Activated CD8-positive, alpha-beta memory T cell treated with anti-CD3 and anti-CD28 coated beads, Interleukin-2, amount 50 U/mL, for 1 hour (primary cell): ENCODE results near the gene PPP1R12C.
"Not testable (repeated sequence)": the region's sequence is repeated elsewhere in the genome, so short reads cannot be mapped to it uniquely, and the experiment has no call there.

Experiments
- DNase-seq: peaks from one replicate; pipeline ENCODE4 v3.0.0-alpha.2; 2020; ENCODE audit errors: extremely low read depth

The PPP1R12C gene

GRCh38 chr19:55116859-55117662, at the start of gene PPP1R12C:
Gene PPP1R12C (minus strand): TSS chr19:55117637. CDS start chr19:55117543, 94 bp downstream.
- DNase-seq: no peak

GRCh38 chr19:55166530-55167268, 49.3 kb upstream of the PPP1R12C start, which contains the start of gene DNAAF3:
Gene DNAAF3 (minus strand): TSS chr19:55166613. CDS start chr19:55166413, 200 bp downstream.
- DNase-seq: no peak

GRCh38 chr19:55165952-55166529, 48.6 kb upstream of the PPP1R12C start:
- DNase-seq: no peak

DNA sequence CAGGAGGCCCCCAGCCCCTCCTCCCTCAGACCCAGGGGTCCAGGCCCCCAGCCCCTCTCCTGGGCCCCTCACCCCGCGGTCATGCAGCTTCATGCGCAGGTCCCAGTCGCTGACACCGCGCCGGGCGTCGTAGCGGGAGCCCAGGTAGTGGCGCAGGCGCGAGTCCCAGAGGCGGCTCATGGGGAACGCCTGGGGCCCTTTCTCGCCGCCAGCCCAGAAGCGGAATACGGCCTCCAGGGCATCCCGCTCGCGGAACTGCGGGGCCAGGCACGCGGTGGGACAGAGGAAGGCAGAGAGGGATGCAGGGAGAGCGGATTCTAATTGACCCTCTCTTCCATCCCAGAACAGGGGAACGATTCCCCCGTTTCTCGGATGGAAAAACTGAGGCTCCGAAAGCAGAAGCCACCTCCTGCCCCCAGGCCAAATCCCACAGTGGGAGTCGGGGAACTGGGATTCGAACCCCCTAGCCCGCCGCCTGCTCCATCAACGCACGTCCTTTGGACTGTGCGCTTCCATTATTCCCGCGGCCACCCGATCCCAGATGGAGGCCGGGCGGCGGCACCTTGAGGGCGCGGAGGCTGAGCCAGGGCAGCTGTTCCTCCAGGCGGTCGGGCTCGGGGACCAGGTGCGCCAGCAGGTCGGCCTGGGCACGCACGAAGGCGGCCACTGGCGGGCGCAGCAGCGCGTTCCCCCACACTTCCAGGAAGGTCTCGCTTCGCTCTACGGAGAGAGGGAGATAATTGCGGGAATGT, 44.3 kb upstream of the PPP1R12C start:
- no peak for DNase-seq

DNA sequence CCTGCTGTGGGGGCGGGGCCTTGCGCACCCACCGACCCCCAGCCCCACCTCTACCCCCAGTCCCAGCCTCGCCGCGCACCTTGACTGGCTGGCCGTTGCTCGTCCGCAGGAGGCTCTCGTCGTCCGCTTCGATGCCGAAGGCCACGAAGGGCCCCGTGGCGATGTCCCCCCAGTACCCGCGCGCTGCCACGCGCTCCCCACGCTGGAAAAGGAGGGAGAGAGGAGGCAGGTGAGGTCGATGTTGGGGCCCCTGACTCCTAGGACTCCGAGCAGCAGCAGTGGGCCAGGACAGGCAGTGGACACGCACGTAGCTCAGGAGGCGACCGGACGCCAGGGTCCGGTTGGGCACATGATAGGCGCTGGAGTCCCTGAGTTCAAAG, 43.5 kb upstream of the PPP1R12C start:
- no peak for DNase-seq

- DNase-seq: peak; percentile 54
Observed at GRCh38 chr19:55160128-55160985, 42.9 kb upstream of the PPP1R12C start.

- DNase-seq: no peak
Observed at GRCh38 chr19:55158848-55159749, 41.7 kb upstream of the PPP1R12C start.

DNA sequence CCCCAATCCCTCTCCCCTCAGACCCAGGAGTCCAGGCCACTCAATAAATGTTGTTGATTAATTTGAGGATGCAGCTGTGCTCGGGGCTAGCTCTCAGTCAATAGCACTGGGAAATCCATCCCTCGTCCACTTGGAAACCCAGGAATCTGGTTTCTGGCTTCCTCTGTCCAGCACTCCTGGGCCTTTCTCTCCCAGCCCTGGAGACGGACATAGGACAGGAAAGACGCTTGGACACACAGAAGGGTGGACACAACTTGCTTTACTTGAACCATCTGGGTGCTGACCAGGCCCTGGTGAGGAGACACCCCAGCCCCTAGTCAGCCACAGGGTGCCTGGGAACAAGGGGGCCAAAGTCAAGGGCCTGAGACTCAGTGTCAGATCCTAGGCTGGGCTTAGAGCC, 41.0 kb upstream of the PPP1R12C start:
- DNase-seq: no peak

- DNase-seq: no peak
Observed at GRCh38 chr19:55157064-55157908, 39.8 kb upstream of the PPP1R12C start, which contains the start of gene TNNI3. Gene TNNI3 (minus strand): TSS chr19:55157732. CDS start chr19:55157589, 143 bp downstream.

- DNase-seq: no peak
Observed at GRCh38 chr19:55156202-55157063, 39.0 kb upstream of the PPP1R12C start.

DNA sequence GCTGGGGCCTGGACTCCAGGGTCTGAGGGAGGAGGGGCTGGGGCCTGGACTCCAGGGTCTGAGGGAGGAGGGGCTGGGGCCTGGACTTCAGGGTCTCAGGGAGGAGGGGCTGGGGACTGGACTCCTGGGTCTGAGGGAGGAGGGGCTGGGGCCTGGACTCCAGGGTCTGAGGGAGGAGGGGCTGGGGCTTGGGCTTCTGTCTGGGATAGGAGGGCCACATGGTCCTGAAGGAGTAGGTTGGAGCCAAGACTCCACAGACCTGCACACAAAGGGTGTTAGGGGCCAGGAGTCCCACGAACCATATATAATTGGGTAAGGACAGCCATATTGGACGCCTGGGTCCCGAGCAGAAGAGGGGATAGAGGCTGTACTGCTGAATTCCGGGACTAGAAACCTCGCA, 38.3 kb upstream of the PPP1R12C start:
- not testable (repeated sequence) for DNase-seq

GRCh38 chr19:55153652-55154264, 36.3 kb upstream of the PPP1R12C start:
- DNase-seq: no peak

GRCh38 chr19:55152017-55152416, 34.6 kb upstream of the PPP1R12C start:
- no peak for DNase-seq

DNA sequence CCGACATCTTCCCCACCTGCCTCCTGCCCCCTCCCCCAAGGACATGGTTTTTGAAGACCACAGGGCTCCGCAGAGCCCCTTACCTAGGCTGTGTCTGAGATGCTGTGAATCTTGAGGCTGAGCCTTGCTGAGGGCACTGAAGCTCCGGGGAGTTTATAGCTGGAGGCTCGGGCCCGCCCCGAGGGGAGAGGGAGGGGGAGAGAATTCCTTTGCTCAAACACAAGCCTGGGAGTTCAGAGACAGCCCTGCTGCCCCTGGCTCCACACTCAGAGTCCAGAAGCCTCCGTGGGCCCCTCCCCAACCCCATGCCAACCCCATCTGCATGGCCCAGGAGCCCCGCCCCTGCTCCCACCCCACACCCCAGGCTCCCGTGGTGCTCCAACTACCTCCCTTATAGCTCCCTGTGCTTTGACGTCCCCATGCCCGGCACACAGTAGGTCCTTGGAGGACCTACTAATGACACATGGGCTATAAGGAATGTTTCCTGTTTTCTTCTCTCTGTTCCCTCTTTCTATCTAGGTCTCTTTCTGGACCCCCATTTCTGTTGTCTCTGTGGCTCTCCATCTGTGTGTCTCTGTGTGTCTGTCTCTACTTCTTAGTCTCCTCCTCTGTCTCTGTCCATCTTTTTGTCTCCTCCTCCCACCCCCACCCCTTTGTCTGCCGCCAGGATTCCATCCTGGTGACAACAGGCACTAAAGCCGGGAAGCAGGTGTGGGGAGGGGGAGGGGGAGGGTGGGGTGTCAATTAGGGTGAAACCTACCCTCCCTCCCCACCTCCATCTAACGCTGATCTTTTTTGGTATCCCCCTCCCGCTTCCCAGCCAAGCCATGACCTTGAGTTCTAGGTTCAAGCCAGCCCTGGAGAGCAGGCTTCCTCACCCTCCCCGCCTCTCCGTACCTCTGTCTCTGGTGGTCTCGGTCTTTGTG, 31.9 kb upstream of the PPP1R12C start, which contains the start of gene TNNT1:
TSS of gene TNNT1 (minus strand) at position 129 of the 926 bp plus-strand sequence. CDS start 2,049 bp downstream, outside the sequence.
- DNase-seq: no peak

DNA sequence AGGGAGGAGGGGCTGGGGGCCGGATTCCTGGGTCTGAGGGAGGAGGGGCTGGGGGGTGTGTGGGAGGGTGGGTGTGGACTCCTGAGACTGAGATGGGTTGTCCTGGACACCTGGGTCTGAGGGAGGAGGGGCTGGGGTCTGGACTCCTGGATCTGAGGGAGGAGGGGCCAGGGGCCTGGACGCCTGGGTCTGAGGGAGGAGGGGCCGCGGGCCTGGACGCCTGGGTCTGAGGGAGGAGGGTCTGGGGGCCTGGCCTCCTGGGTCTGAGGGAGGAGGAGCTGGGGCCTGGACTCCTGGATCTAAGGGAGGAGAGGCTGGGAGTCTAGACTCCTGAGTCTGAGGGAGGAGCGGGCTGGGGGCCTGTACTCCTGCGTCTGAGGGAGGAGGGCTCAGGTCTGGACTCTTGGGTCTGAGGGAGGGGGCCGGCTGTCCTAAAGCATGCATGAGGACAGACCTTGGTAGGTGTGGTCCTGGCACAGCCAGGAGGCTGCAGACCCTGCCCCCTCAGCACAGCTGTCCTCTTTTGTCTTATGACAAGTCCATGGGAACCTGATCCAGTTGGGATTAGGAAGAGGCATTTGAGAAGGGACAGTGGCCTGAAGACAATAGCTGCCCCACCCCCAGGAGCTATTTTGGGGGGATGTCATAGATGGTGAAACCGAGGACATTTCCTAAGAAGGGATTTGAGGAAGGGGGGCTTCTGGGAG, 30.3 kb upstream of the PPP1R12C start:
- no peak for DNase-seq
